ENCODE measurements around the gene KLF11.
"Not testable (repeated sequence)": the region's sequence is repeated elsewhere in the genome, so short reads cannot be mapped to it uniquely, and the experiment has no call there.

KLF11 gene

GRCh38 chr2:10089565-10090190 lies 46.3 kb downstream of the KLF11 start:
- DNase-seq: no peak

- no peak for DNase-seq
These were observed 48.0 kb downstream of the KLF11 start for GRCh38 chr2:10091182-10091888.

GRCh38 chr2:10091889-10092244 lies 48.5 kb downstream of the KLF11 start:
- not testable (repeated sequence) for DNase-seq

- no peak for DNase-seq
These were observed 51.0 kb downstream of the KLF11 start for GRCh38 chr2:10094271-10094814.

GRCh38 chr2:10095175-10095574 lies 51.8 kb downstream of the KLF11 start:
- DNase-seq: no peak

GRCh38 chr2:10096641-10097040 lies 53.3 kb downstream of the KLF11 start:
- no peak for DNase-seq

- DNase-seq: no peak
These were observed 54.2 kb downstream of the KLF11 start for GRCh38 chr2:10097352-10098148.

- no peak for DNase-seq
These were observed 58.1 kb downstream of the KLF11 start for GRCh38 chr2:10101491-10101890.

GRCh38 chr2:10103179-10103578 lies 59.8 kb downstream of the KLF11 start:
- no peak for DNase-seq

Measured in effector CD8-positive, alpha-beta T cell (primary cell).